ENCODE data around the gene UNC93A.
"Not testable (repeated sequence)": the region's sequence is repeated elsewhere in the genome, so short reads cannot be mapped to it uniquely, and the experiment has no call there.

Gene UNC93A

GRCh38 chr6:167345960-167346359 lies 54.8 kb downstream of the UNC93A start:
- no peak for DNase-seq

DNA sequence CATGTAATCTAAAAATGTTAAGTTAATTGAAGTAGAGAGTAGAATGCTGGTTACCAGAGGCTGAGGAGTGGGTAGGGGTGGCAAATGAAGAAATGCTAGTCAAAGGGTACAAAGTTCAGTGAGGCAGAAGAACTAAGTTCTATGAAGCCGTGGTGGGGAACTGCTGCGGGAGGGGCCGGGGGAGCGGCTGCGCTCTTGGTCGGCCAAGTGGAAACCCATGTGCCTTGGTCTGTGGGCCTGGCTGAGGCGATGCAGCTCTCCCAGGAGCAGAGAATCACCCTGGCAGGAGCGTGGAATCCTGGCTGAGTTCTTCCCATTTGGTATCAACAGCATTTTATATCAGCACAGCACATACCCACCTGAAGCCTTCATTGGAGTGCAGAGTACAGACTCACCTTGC lies 56.1 kb downstream of the UNC93A start:
- DNase-seq: no peak

DNA sequence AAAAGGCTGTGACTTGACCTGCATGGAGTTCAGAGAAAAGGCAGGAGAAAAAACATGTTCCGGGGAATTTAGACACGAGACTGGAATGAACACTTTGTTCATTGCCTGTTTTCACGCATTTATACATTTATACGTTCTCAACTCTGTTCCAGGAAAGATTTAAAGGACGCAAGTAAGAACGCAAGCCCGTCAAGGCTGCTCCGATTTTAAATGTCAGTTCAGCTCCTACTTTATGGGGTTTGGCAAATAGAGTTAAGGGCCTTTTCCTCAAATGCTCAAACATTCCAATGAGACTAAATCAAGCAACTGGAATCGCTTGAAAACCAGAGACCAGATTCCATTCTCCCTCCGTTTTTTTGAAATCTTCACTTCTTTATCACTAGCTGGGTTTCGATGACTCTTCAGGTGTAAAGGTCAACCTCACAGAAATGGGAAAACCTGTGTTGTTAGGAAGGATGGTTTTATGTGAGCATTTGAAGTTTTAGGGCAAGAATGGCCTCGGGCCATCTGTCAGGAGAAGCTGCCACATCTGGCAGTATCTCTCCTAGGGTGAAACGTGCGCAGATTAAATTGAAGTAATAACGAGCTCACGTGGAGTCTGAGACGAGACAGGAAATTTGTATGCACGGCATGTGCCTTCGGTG lies 58.6 kb downstream of the UNC93A start:
- no peak for DNase-seq

DNA sequence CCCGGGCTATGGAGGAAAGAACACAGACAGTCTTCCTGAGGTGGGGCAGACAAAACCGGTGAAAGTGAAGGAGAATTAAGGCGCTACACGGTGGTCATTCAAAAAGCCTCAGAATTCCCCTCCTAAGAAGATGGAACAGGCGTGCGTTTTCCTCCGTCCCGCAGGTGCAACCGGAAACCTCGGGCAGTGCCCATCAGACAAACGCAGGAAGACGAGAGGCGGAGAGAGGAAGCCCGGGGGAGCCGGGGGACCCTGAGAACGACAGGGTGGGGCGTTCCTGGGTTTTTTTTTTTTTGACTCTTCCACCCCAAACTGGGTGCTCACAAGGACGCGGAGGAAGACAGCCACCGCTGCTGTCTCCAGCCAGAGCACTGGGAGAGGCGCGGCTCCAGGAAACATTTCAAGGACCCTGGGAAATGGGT lies 59.2 kb downstream of the UNC93A start:
- DNase-seq: no peak

DNA sequence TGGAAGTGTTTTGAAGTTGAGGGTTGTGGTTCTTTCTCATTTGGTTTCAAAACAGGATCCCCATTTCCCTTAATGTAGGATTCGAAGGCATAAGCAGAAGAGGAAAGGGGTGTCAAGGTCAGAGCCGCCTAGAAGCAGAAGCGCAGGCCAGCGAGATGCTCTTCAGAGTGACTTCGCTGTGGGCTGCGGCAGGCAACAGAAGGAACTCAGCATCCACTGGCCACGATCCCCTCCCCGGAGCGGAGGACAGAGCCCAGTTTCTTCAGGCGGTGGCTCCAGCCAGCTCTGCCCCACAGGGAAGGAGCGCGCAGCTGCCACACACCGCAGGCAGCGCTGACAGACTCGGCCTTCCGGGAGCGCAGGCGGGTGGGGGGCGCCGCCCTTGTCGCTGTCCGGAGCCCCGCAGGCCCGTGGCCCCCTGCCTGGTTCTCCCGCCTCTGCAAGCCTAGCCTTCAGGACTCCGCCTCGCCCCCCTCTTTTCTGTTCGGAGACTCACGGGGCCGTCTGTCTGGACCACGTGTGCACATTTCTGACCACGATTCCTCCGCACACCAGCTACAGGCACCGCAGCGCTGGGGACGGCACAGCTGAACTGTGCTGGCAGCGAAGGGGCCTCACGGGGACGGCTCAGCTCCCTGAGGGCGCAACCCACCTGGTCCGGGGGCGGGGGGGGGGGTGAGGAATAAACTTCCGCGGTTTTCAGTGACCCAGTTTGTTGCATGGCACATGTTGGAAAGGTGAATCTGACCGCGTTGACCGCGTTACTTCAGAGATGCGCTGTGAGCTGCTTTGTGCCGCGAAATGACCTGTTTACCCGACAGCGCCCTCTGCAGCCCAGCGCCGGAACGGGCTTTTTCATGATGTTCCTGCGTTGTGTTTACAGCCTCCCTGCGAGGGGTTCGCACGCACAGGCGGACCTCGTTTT lies 59.9 kb downstream of the UNC93A start:
- peak; percentile 47 for DNase-seq

DNA sequence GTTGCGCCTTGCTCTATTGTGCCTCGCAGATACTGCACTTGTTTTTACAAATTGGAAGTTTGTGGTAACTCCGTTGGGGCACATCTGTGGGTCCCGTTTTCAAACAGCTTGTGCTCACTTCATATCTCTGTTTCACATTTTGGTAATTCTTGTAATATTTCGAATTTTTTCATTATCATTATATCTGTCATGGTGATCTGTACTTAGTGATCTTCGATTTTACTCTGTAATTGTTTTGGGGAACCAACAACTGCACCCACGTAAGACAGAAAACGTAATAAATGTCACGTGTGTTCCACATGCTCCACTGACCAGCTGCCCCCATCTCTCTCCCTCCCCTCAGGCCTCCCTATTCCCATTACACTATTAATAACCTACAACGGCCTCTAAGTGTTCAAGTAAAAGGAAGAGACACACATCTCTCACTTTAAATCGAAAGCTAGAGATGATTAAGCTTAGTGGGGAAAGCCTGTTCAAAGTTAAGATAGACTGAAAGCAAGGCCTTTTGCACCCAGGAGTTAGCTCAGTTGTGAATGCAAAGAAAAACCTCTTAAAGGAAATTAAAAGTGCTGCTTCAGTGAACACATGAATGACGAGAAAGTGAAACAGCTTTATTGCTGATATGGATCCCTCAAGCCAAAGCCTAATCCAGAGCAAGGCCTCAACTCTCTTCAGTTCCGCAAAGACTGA lies 60.7 kb downstream of the UNC93A start:
- no peak for DNase-seq

GRCh38 chr6:167356874-167357273 lies 65.8 kb downstream of the UNC93A start:
- no peak for DNase-seq

- DNase-seq: not testable (repeated sequence)
These were observed 67.3 kb downstream of the UNC93A start for GRCh38 chr6:167358394-167358793.

GRCh38 chr6:167361170-167361569 lies 70.1 kb downstream of the UNC93A start:
- DNase-seq: not testable (repeated sequence)

Measured in MV-4-11 (cell line).